Fibroblast of lung (primary cell): ENCODE measurements around the gene CXCR2.

ENCODE experiments used
- EZH2 ChIP-seq: IDR thresholded peaks from 2 replicates; pipeline ENCODE4 v1.5.1; 2012; ENCODE audit warnings: low read length, control low read depth, mild to moderate bottlenecking; ENCODE audit errors: missing control alignments
- TF ChIP-seq, protein P1 (sequence below), 2 donors: IDR thresholded peaks in 1 of 2; conservative IDR thresholded peaks in 1 of 2; 1 replicate in 1 of 2; 2 replicates in 1 of 2; pipeline ENCODE4 v1.5.1; 2011 to 2012; ENCODE audit warnings: low read length in 2 of 2, control low read depth in 1 of 2, inconsistent platforms in 1 of 2, low read depth in 1 of 2, mild to moderate bottlenecking in 1 of 2

DNA sequence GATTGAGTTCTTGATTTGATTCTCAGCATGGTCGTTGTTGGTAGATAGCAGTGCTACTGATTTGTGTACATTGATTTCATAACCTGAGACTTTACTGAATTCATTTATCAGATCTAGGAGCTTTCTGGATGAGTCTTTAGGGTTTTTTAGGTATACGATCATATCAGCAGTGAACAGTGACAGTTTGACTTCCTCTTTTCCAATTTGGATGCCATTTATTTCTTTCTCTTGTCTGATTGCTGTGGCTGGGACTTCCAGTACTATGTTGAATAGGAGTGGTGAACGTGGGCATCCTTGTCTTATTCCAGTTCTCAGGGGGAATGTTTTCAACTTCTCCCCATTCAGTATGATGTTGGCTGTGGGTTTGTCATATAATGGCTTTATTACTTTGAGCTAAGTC, 27.9 kb upstream of the CXCR2 start:
- TF ChIP-seq EZH2: no peak
- TF ChIP-seq, protein P1, sequence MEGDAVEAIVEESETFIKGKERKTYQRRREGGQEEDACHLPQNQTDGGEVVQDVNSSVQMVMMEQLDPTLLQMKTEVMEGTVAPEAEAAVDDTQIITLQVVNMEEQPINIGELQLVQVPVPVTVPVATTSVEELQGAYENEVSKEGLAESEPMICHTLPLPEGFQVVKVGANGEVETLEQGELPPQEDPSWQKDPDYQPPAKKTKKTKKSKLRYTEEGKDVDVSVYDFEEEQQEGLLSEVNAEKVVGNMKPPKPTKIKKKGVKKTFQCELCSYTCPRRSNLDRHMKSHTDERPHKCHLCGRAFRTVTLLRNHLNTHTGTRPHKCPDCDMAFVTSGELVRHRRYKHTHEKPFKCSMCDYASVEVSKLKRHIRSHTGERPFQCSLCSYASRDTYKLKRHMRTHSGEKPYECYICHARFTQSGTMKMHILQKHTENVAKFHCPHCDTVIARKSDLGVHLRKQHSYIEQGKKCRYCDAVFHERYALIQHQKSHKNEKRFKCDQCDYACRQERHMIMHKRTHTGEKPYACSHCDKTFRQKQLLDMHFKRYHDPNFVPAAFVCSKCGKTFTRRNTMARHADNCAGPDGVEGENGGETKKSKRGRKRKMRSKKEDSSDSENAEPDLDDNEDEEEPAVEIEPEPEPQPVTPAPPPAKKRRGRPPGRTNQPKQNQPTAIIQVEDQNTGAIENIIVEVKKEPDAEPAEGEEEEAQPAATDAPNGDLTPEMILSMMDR (conservative IDR thresholded peaks at IDR 0.05 in 1 of 2, IDR thresholded peaks at IDR 0.05 in 1 of 2; ENCODE audit: low read depth in 1 of 2, low read length in 2 of 2): no peak
